ENCODE data around the gene HECTD1. TPM values are rescaled to one million over a fixed set of nuclear protein-coding genes. Genes with fewer than 3 reads are reported as not detected.

HECTD1 gene
- polyA plus RNA-seq, 2 of the 4 experiments (the other 2 are of a cell fraction) = 60.7 to 149 TPM

DNA sequence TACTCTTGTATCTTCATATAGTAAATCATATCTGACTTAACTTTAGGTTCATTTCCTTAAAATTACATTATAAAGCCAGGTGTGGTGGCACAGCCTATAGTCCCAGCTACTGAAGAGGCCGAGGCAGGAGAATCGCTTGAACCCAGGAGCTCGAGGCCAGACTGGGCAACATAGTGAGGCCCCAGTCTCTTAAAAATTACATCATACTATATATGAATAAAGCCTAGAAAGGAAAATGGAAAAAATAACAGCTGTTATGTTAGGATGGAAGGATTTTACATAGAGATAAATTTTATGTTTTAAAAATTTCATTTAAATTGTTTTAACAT is 4.2 kb downstream of the HECTD1 start:
- Histone ChIP-seq H3K4me2 (no peak overlapping the region), H3K4me1 (peaks cover 30% of the 10 kb centered on the region), H3K27ac (no peak overlapping the region), H3K4me3 (no peak overlapping the region), H3K9me3 (no peaks in the 10 kb centered on the region)
- TF ChIP-seq EHMT2 (IDR thresholded peaks at IDR 0.05; ENCODE audit: low read depth) (no peak), FOSL2 (IDR thresholded peaks at IDR 0.05) (no peak), FOSL2 (CRISPR knock-in tag; IDR thresholded peaks at IDR 0.05) (no peak), RNF2 (IDR thresholded peaks at IDR 0.05; ENCODE audit: borderline replicate concordance, low read depth) (no peak), HOXB5 (CRISPR knock-in tag; IDR thresholded peaks at IDR 0.05) (no peak), HEYL (CRISPR knock-in tag; IDR thresholded peaks at IDR 0.05) (no peak), EHF (CRISPR knock-in tag; IDR thresholded peaks at IDR 0.05) (no peak)
- CTCF ChIA-PET = no interaction called here
- FAIRE-seq = no peak
- POLR2A ChIA-PET = interaction anchor here (0.6 kb wide), 1 partner anchor 27 kb away, joined by 3 read pairs; no protein-coding TSS in a partner anchor
- ATAC-seq = no peak
- WGBS (ENCODE audit: missing lambda C conversion rate) = 91% methylated on average over 3 of the region's 3 CpGs
- no peak for DNase-seq (ENCODE audit: low read depth in 1 of 2, low spot score in 1 of 2)

- TF ChIP-seq SREBF2 (IDR thresholded peaks at IDR 0.05) = no peak
- TF ChIP-seq TFCP2L1 (CRISPR knock-in tag; IDR thresholded peaks at IDR 0.05) = no peak
- TF ChIP-seq HOXB13 (CRISPR knock-in tag; IDR thresholded peaks at IDR 0.05; ENCODE audit: low read depth) = no peak
- TF ChIP-seq JUNB (IDR thresholded peaks at IDR 0.05) = no peak
- no peak for TF ChIP-seq ELK1 (IDR thresholded peaks at IDR 0.05; ENCODE audit: low read depth, low read length)
- no peak for TF ChIP-seq ZC3H11A (IDR thresholded peaks at IDR 0.05)
- no peak for TF ChIP-seq ZFP36 (IDR thresholded peaks at IDR 0.05; ENCODE audit: borderline replicate concordance, partially characterized antibody)
- TF ChIP-seq BHLHE40 (IDR thresholded peaks at IDR 0.05; ENCODE audit: low read depth, low read length) = no peak
- no peak for TF ChIP-seq FOSB (CRISPR knock-in tag; IDR thresholded peaks at IDR 0.05)
- no peak for TF ChIP-seq JUN (IDR thresholded peaks at IDR 0.05)
- no peak for TF ChIP-seq ESRRA (IDR thresholded peaks at IDR 0.05; ENCODE audit: borderline replicate concordance, low read length)
- TF ChIP-seq EHF (CRISPR knock-in tag; IDR thresholded peaks at IDR 0.05) = no peak
- no peak for FAIRE-seq
- Histone ChIP-seq H3K4me2 (no peak overlapping the region; the same call in 2 of the 3 replicates), H3K4me1 (peaks cover 50% of the 10 kb centered on the region), H3K9me3 (no peaks in the 10 kb centered on the region), H3K27ac (no peak overlapping the region), H3K4me3 (no peak overlapping the region)
- 62% methylated on average over 1 of the region's 1 CpG for WGBS (ENCODE audit: missing lambda C conversion rate)
- no peak for ATAC-seq
- POLR2A ChIA-PET = no interaction called here
- CTCF ChIA-PET = interaction anchor here (0.6 kb wide), 1 partner anchor 214 kb away, joined by 3 read pairs; no protein-coding TSS in a partner anchor
- no peak for DNase-seq (ENCODE audit: low read depth in 1 of 2, low spot score in 1 of 2)
Measured at GRCh38 chr14:31201111-31201510, 6.5 kb downstream of the HECTD1 start.

DNA sequence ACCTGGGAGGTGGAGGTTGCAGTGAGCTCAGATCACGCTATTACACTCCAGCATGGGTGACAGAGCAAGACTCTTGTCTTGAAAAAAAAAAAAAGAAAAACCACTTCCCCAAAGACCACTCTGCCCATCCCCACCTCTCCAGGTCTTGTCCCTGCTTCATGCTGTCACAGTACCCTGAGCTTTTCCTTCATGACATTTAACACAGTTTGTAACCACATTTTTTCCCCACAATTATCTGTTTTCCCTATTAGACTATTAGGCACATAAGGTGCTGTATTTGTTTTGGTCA is 6.9 kb downstream of the HECTD1 start:
- ATAC-seq = no peak
- 100% methylated on average over 1 of the region's 1 CpG for WGBS (ENCODE audit: missing lambda C conversion rate)
- H3K9me3 ChIP-seq = no peaks in the 10 kb centered on the region
- FAIRE-seq = no peak
- CTCF ChIA-PET = no interaction called here
- DNase-seq (ENCODE audit: low read depth in 1 of 2, low spot score in 1 of 2) = no peak
- no peak overlapping the region; the same call in 2 of the 3 replicates for H3K4me2 ChIP-seq
- H3K4me1 ChIP-seq = peaks cover 55% of the 10 kb centered on the region
- POLR2A ChIA-PET = interaction anchor here (1.3 kb wide), 1 partner anchor 29 kb away, joined by 5 read pairs; no protein-coding TSS in a partner anchor
- no peak overlapping the region for H3K27ac ChIP-seq
- H3K4me3 ChIP-seq = no peak overlapping the region
- TF ChIP-seq TFCP2L1 (CRISPR knock-in tag; IDR thresholded peaks at IDR 0.05) = no peak
- no peak for TF ChIP-seq PHF8 (IDR thresholded peaks at IDR 0.05; ENCODE audit: borderline replicate concordance, low read depth)
- TF ChIP-seq RCOR1 (IDR thresholded peaks at IDR 0.05; ENCODE audit: low read depth, low read length) = no peak
- no peak for TF ChIP-seq ZC3H11A (IDR thresholded peaks at IDR 0.05)
- no peak for TF ChIP-seq NFE2L2 (conservative IDR thresholded peaks at IDR 0.05; ENCODE audit: low read length)
- no peak for TF ChIP-seq FOXS1 (CRISPR knock-in tag; IDR thresholded peaks at IDR 0.05)
- no peak for TF ChIP-seq ZSCAN20 (CRISPR knock-in tag; IDR thresholded peaks at IDR 0.05)
- no peak for TF ChIP-seq EP300 (IDR thresholded peaks at IDR 0.05)
- no peak for TF ChIP-seq ATOH8 (CRISPR knock-in tag; IDR thresholded peaks at IDR 0.05; ENCODE audit: low read depth)
- TF ChIP-seq JUN (IDR thresholded peaks at IDR 0.05) = no peak
- no peak for TF ChIP-seq MAFK (IDR thresholded peaks at IDR 0.05; ENCODE audit: partially characterized antibody)
- TF ChIP-seq, protein P1, sequence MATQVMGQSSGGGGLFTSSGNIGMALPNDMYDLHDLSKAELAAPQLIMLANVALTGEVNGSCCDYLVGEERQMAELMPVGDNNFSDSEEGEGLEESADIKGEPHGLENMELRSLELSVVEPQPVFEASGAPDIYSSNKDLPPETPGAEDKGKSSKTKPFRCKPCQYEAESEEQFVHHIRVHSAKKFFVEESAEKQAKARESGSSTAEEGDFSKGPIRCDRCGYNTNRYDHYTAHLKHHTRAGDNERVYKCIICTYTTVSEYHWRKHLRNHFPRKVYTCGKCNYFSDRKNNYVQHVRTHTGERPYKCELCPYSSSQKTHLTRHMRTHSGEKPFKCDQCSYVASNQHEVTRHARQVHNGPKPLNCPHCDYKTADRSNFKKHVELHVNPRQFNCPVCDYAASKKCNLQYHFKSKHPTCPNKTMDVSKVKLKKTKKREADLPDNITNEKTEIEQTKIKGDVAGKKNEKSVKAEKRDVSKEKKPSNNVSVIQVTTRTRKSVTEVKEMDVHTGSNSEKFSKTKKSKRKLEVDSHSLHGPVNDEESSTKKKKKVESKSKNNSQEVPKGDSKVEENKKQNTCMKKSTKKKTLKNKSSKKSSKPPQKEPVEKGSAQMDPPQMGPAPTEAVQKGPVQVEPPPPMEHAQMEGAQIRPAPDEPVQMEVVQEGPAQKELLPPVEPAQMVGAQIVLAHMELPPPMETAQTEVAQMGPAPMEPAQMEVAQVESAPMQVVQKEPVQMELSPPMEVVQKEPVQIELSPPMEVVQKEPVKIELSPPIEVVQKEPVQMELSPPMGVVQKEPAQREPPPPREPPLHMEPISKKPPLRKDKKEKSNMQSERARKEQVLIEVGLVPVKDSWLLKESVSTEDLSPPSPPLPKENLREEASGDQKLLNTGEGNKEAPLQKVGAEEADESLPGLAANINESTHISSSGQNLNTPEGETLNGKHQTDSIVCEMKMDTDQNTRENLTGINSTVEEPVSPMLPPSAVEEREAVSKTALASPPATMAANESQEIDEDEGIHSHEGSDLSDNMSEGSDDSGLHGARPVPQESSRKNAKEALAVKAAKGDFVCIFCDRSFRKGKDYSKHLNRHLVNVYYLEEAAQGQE (IDR thresholded peaks at IDR 0.05) = no peak
- no peak for TF ChIP-seq ESRRA (IDR thresholded peaks at IDR 0.05; ENCODE audit: borderline replicate concordance, low read length)
- no peak for TF ChIP-seq CHD4 (IDR thresholded peaks at IDR 0.05; ENCODE audit: borderline replicate concordance)
- TF ChIP-seq RARB (CRISPR knock-in tag; IDR thresholded peaks at IDR 0.05) = no peak
- TF ChIP-seq POLR2A (IDR thresholded peaks at IDR 0.05; ENCODE audit: low read length) = no peak
- no peak for TF ChIP-seq MAX (IDR thresholded peaks at IDR 0.05)
- TF ChIP-seq ELK1 (IDR thresholded peaks at IDR 0.05; ENCODE audit: low read depth, low read length) = no peak
